ENCODE data around the gene BCAR3.

- TF ChIP-seq CTCF (conservative IDR thresholded peaks at IDR 0.05 in 1 of 2, IDR thresholded peaks at IDR 0.05 in 1 of 2; ENCODE audit: extremely low read depth in 1 of 2, insufficient read depth in 1 of 2, low read depth in 1 of 2, low read length in 2 of 2), result no peak
- TF ChIP-seq EZH2 (IDR thresholded peaks at IDR 0.05; ENCODE audit: borderline replicate concordance, low read length), result no peak
These were observed 78.0 kb downstream of the BCAR3 start for GRCh38 chr1:93603601-93604000.

Data from mammary epithelial cell (primary cell).